ENCODE measurements around the gene LIMCH1.

- TF ChIP-seq CTCF (IDR thresholded peaks at IDR 0.05) (peak; percentile 79 to 90), POLR2A (IDR thresholded peaks at IDR 0.05) (no peak), POLR2AphosphoS5 (IDR thresholded peaks at IDR 0.05) (no peak)
Measured at GRCh38 chr4:41661442-41662076, 123.6 kb downstream of the LIMCH1 start.

Data from suprapubic skin (tissue), 4 donors.